H9 (cell line): Measurements from ENCODE around the gene PRRT2. TPM values are rescaled to one million over a fixed set of nuclear protein-coding genes. Genes with fewer than 3 reads are reported as not detected.

Experiments
- DNase-seq: peaks from one replicate; pipeline ENCODE4 v3.0.0-alpha.2; 2017
- H2AFZ ChIP-seq: one replicate; pipeline ENCODE4 v1.6.1; 2013; ENCODE audit warnings: mild to moderate bottlenecking, low read length, control low read depth, moderate library complexity
- H2AK5ac ChIP-seq: 2 replicates; pipeline ENCODE4 v1.6.1; 2013; ENCODE audit warnings: low read length, control low read depth, mixed read lengths; ENCODE audit not compliant: insufficient read length
- H2BK120ac ChIP-seq: one replicate; pipeline ENCODE4 v1.6.1; 2013; ENCODE audit warnings: low read depth, mild to moderate bottlenecking, low read length, control low read depth, inconsistent platforms; ENCODE audit not compliant: poor library complexity, severe bottlenecking
- H2BK12ac ChIP-seq: 2 replicates; pipeline ENCODE4 v1.6.1; 2013; ENCODE audit warnings: low read length, control low read depth, mixed read lengths, low read depth; ENCODE audit not compliant: insufficient read length
- H2BK15ac ChIP-seq: 2 replicates; pipeline ENCODE4 v1.6.1; 2013; ENCODE audit warnings: low read depth, low read length, control low read depth
- H2BK20ac ChIP-seq: one replicate; pipeline ENCODE4 v1.6.1; 2013; ENCODE audit warnings: low read depth, mild to moderate bottlenecking, low read length, control low read depth, inconsistent platforms; ENCODE audit not compliant: poor library complexity, severe bottlenecking
- H2BK5ac ChIP-seq: 2 replicates; pipeline ENCODE4 v1.6.1; 2013; ENCODE audit warnings: low read length, control low read depth, mixed read lengths; ENCODE audit not compliant: insufficient read length
- H3K14ac ChIP-seq: 2 replicates; pipeline ENCODE4 v1.6.1; 2013; ENCODE audit warnings: low read length, control low read depth; ENCODE audit not compliant: insufficient read depth
- H3K18ac ChIP-seq: 2 replicates; pipeline ENCODE4 v1.6.1; 2013; ENCODE audit warnings: low read depth, mild to moderate bottlenecking, mixed read lengths, low read length, control low read depth; ENCODE audit not compliant: insufficient read length
- H3K23ac ChIP-seq: 2 replicates; pipeline ENCODE4 v1.6.1; 2013; ENCODE audit warnings: low read length, control low read depth, mixed read lengths, low read depth; ENCODE audit not compliant: insufficient read length
- H3K23me2 ChIP-seq: 2 replicates; pipeline ENCODE4 v1.6.1; 2013; ENCODE audit warnings: low read depth, mild to moderate bottlenecking, mixed read lengths, low read length, control low read depth; ENCODE audit not compliant: insufficient read length, poor library complexity, severe bottlenecking
- H3K27ac ChIP-seq: 2 replicates; pipeline ENCODE4 v1.5.1; 2013; ENCODE audit warnings: low read length, control low read depth, mixed read lengths, low read depth; ENCODE audit not compliant: insufficient read length
- H3K27me3 ChIP-seq: 2 replicates; pipeline ENCODE4 v1.6.1; 2013; ENCODE audit warnings: low read length, control low read depth, inconsistent platforms; ENCODE audit not compliant: insufficient read depth
- H3K4ac ChIP-seq: 2 replicates; pipeline ENCODE4 v1.6.1; 2013; ENCODE audit warnings: low read depth, mild to moderate bottlenecking, control low read depth, inconsistent platforms, low read length, moderate library complexity
- H3K4me1 ChIP-seq: 2 replicates; pipeline ENCODE4 v1.6.1; 2013; ENCODE audit warnings: low read length, control low read depth, inconsistent platforms; ENCODE audit not compliant: insufficient read depth
- H3K4me2 ChIP-seq: 2 replicates; pipeline ENCODE4 v1.6.1; 2013; ENCODE audit warnings: low read length, control low read depth, mixed read lengths; ENCODE audit not compliant: insufficient read length, insufficient read depth
- H3K56ac ChIP-seq: 2 replicates; pipeline ENCODE4 v1.6.1; 2013; ENCODE audit warnings: low read depth, mild to moderate bottlenecking, mixed read lengths, low read length, control low read depth; ENCODE audit not compliant: insufficient read length
- H3K79me1 ChIP-seq: 2 replicates; pipeline ENCODE4 v1.6.1; 2013; ENCODE audit warnings: low read depth, mild to moderate bottlenecking, moderate library complexity, low read length, control low read depth, inconsistent platforms; ENCODE audit not compliant: insufficient read depth, poor library complexity, severe bottlenecking
- H3K79me2 ChIP-seq: 2 replicates; pipeline ENCODE4 v1.6.1; 2013; ENCODE audit warnings: low read length, control low read depth, inconsistent platforms; ENCODE audit not compliant: insufficient read depth
- H3K9ac ChIP-seq: 2 replicates; pipeline ENCODE4 v1.6.1; 2013; ENCODE audit warnings: low read length, control low read depth, mixed read lengths; ENCODE audit not compliant: insufficient read length; ENCODE audit errors: extremely low read depth
- H3K9me3 ChIP-seq: one replicate; pipeline ENCODE4 v1.6.1; 2013; ENCODE audit warnings: low read depth, low read length, inconsistent platforms; ENCODE audit not compliant: control insufficient read depth
- H3T11ph ChIP-seq: one replicate; pipeline ENCODE4 v1.6.1; 2013; ENCODE audit warnings: mild to moderate bottlenecking, low read length, control low read depth, inconsistent platforms
- H4K20me1 ChIP-seq: one replicate; pipeline ENCODE4 v1.6.1; 2013; ENCODE audit not compliant: control insufficient read depth, insufficient read length, insufficient read depth
- H4K5ac ChIP-seq: 2 replicates; pipeline ENCODE4 v1.6.1; 2013; ENCODE audit warnings: low read depth, mild to moderate bottlenecking, mixed read lengths, low read length, control low read depth; ENCODE audit not compliant: insufficient read length
- H4K8ac ChIP-seq: replicated peaks from 2 replicates; pipeline ENCODE4 v1.6.1; 2013; ENCODE audit warnings: low read length, control low read depth, mixed read lengths, low read depth; ENCODE audit not compliant: insufficient read length
- H4K91ac ChIP-seq: 2 replicates; pipeline ENCODE4 v1.6.1; 2013; ENCODE audit warnings: low read depth, mild to moderate bottlenecking, moderate library complexity, mixed read lengths, low read length, control low read depth; ENCODE audit not compliant: insufficient read length
- H3K27ac Mint-ChIP-seq, 3 experiments: 2 replicates in 2 of 3; 3 replicates in 1 of 3; pipeline ENCODE4 v1.8.0; 2020 to 2021; ENCODE audit warnings: mixed read lengths in 3 of 3, mild to moderate bottlenecking in 1 of 3, moderate library complexity in 1 of 3
- H3K27me3 Mint-ChIP-seq: 2 replicates; pipeline ENCODE4 v1.8.0; 2021; ENCODE audit warnings: low read depth, mild to moderate bottlenecking, moderate library complexity, mixed read lengths
- H3K36me3 Mint-ChIP-seq, 3 experiments: 2 replicates in 2 of 3; 3 replicates in 1 of 3; pipeline ENCODE4 v1.8.0; 2020 to 2021; ENCODE audit warnings: low read depth in 3 of 3, mixed read lengths in 3 of 3; ENCODE audit not compliant: insufficient read depth in 1 of 3
- H3K4me1 Mint-ChIP-seq, 2 experiments: 2 replicates each; pipeline ENCODE4 v1.8.0; 2020; ENCODE audit warnings: mixed read lengths in 2 of 2
- H3K4me3 Mint-ChIP-seq, 2 experiments: 2 replicates in 1 of 2; 3 replicates in 1 of 2; pipeline ENCODE4 v1.8.0; 2020 to 2021; ENCODE audit warnings: mild to moderate bottlenecking in 2 of 2, mixed read lengths in 2 of 2, moderate library complexity in 1 of 2
- H3K9me3 Mint-ChIP-seq, 2 experiments: 2 replicates in 1 of 2; 3 replicates in 1 of 2; pipeline ENCODE4 v1.8.0; 2020; ENCODE audit warnings: mild to moderate bottlenecking in 2 of 2, mixed read lengths in 2 of 2, moderate library complexity in 1 of 2
- CTCF ChIP-seq: fragments of 200-600 bp; sonication (generic); conservative IDR thresholded peaks from 3 replicates; pipeline ENCODE4 v1.8.0; 2021; ENCODE audit warnings: antibody characterized with exemption, mild to moderate bottlenecking
- WGBS: extraction: QIAGEN DNeasy Blood & Tissue Kit; methylation state at CpG from one replicate; pipeline ENCODE4 v1.1.7; 2013; ENCODE audit warnings: missing lambda C conversion rate, low lambda C conversion rate, mixed read lengths; ENCODE audit not compliant: insufficient read length; ENCODE audit errors: extremely low coverage; 5-methylcytosine and 5-hydroxymethylcytosine counted together
- total RNA-seq: library from RNA; stranded (reverse); gene quantifications from 2 replicates; pipeline ENCODE4 v1.2.1, GENCODE V29; 2021

The PRRT2 gene
- total RNA-seq, 1 experiment from 2014 or later, result 14.6 TPM

GRCh38 chr16:29809850-29810698 lies 1.9 kb upstream of the PRRT2 start:
- peaks cover 47 to 60% of the 10 kb centered on the region in 2 experiments for H3K4me1 Mint-ChIP-seq
- H3K36me3 Mint-ChIP-seq, result peaks cover 12 to 30% (median 13%) of the 10 kb centered on the region in 3 experiments
- no peak overlapping the region for H4K91ac ChIP-seq
- no peaks in the 10 kb centered on the region for H3K27me3 ChIP-seq
- H3K4me1 ChIP-seq, result peaks cover 6% of the 10 kb centered on the region; the same call in 1 of the 2 replicates
- H2AK5ac ChIP-seq, result no peak overlapping the region
- no peak overlapping the region for H3K18ac ChIP-seq
- H2BK12ac ChIP-seq, result no peak overlapping the region
- H3K4ac ChIP-seq, result no peak overlapping the region
- H4K8ac ChIP-seq, result no peak overlapping the region
- no peak overlapping the region for H2AFZ ChIP-seq
- H3K14ac ChIP-seq, result no peak overlapping the region
- H3K4me2 ChIP-seq, result peak overlapping the region; percentile 55
- H2BK120ac ChIP-seq, result no peak overlapping the region
- WGBS, result no CpG with 5 or more reads among the region's 23 CpGs
- no peaks in the 10 kb centered on the region; the same call in 1 of the 2 replicates for H3K27me3 Mint-ChIP-seq
- peak overlapping the region; percentile 80 to 96 for H3K4me3 Mint-ChIP-seq
- peak; percentile 49 for DNase-seq
- no peak for TF ChIP-seq CTCF
- H3K9ac ChIP-seq, result no peak overlapping the region
- no peak overlapping the region for H2BK20ac ChIP-seq
- no peak overlapping the region for H3K56ac ChIP-seq
- no peak overlapping the region for H4K5ac ChIP-seq
- no peaks in the 10 kb centered on the region for H3K9me3 ChIP-seq
- H2BK15ac ChIP-seq, result no peak overlapping the region
- H2BK5ac ChIP-seq, result no peak overlapping the region
- peak overlapping the region; percentile 88 to 98 (median 96); a peak in 5 of 7 replicates for H3K27ac Mint-ChIP-seq
- no peaks in the 10 kb centered on the region; a peak in 1 of 5 replicates for H3K9me3 Mint-ChIP-seq
- no peaks in the 10 kb centered on the region for H4K20me1 ChIP-seq
- no peak overlapping the region for H3K23ac ChIP-seq
- peaks cover 47% of the 10 kb centered on the region for H3K23me2 ChIP-seq
- peaks cover 2% of the 10 kb centered on the region; the same call in 1 of the 2 replicates for H3K79me2 ChIP-seq
- H3K79me1 ChIP-seq, result no peaks in the 10 kb centered on the region
- no peak overlapping the region for H3K27ac ChIP-seq
- no peak overlapping the region for H3T11ph ChIP-seq
